Ramos (cell line): Measurements from ENCODE around the gene SLC35D2.
"Not testable (repeated sequence)": the region's sequence is repeated elsewhere in the genome, so short reads cannot be mapped to it uniquely, and the experiment has no call there.

Experiments used
- in situ Hi-C: fragments of 300-500 bp; cut with MboI; formaldehyde crosslinking; loops from one replicate; pipeline ENCODE4 v1.14.3; 2022; ENCODE audit warnings: low sequenced_read_pairs; ENCODE audit not compliant: unreplicated experiment

SLC35D2 gene

DNA sequence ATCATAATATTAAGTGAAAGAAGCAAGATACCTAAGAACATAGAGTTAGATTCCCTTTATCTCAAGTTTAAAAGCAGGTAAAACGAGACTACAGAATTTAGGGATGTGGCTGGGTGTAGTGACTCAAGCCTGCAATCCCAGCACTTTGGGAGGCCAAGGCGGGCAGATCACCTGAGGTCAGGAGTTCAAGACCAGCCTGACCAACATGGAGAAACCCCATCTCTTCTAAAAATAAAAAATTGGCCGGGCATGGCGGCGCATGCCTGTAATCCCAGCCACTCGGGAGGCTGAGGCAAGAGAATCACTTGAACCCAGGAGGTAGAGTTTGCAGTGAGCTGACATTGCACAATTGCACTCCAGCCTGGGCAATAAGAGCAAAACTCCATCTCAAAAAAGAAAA, 21.4 kb downstream of the SLC35D2 start:
- in situ Hi-C loops = not testable (repeated sequence)

- in situ Hi-C loops = no loop called here
Measured at GRCh38 chr9:96361668-96362067, 21.8 kb downstream of the SLC35D2 start.

- in situ Hi-C loops = no loop called here
Measured at GRCh38 chr9:96360976-96361375, 22.5 kb downstream of the SLC35D2 start.

- in situ Hi-C loops = not testable (repeated sequence)
Measured at GRCh38 chr9:96360523-96360922, 23.0 kb downstream of the SLC35D2 start.

- in situ Hi-C loops = no loop called here
Measured at GRCh38 chr9:96350866-96351265, 32.6 kb downstream of the SLC35D2 start.

GRCh38 chr9:96348261-96348660, 35.2 kb downstream of the SLC35D2 start:
- in situ Hi-C loops = no loop called here

- in situ Hi-C loops = no loop called here
Measured at GRCh38 chr9:96345551-96345950, 38.0 kb downstream of the SLC35D2 start.

GRCh38 chr9:96344458-96345180, 38.9 kb downstream of the SLC35D2 start:
- in situ Hi-C loops = no loop called here

- in situ Hi-C loops = no loop called here
Measured at GRCh38 chr9:96343515-96344360, 39.8 kb downstream of the SLC35D2 start.

GRCh38 chr9:96342571-96343245, 40.8 kb downstream of the SLC35D2 start:
- in situ Hi-C loops = no loop called here

DNA sequence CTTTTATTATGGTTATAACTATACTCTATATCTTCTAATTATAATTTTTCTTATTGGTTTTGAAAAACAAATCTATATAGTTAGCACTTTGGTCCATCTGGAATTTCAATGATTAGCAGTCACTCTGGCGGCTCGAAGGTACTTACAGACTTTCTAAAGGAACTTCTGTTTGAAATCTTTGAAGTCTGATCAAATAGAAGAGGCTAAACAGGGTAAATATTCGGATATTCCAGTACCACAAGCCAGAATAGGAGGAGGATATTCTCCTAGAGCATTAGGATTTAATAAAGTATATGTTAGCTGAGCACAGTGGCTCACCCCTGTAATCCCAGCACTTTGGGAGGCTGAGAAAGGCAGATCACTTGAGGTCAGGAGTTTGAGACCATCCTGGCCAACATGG, 42.8 kb downstream of the SLC35D2 start:
- in situ Hi-C loops = no loop called here

GRCh38 chr9:96338299-96338698, 45.2 kb downstream of the SLC35D2 start:
- in situ Hi-C loops = no loop called here

GRCh38 chr9:96333958-96334357, 49.6 kb downstream of the SLC35D2 start:
- in situ Hi-C loops = no loop called here

- in situ Hi-C loops = no loop called here
Measured at GRCh38 chr9:96331236-96331947, 52.1 kb downstream of the SLC35D2 start.

GRCh38 chr9:96327694-96328352, 55.7 kb downstream of the SLC35D2 start:
- in situ Hi-C loops = no loop called here

GRCh38 chr9:96323169-96323568, 60.3 kb downstream of the SLC35D2 start:
- in situ Hi-C loops = no loop called here

DNA sequence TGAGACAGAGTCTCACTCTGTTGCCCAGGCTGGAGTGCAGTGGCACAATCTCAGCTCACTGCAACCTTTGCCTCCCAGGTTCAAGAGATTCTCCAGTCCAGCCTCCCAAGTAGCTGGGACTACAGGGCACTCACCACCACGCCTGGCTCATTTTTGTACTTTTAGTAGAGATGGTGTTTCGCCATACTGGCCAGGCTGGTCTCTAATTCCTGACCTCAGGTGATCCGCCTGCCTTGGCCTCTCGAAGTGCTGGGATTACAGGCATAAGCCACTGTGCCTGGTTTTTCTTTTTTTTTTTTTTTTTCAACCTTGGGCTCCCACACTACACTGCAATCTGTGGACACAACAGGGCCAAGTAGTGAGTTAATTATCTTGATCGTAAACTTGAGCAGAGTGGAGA, 60.8 kb downstream of the SLC35D2 start:
- in situ Hi-C loops = not testable (repeated sequence)

DNA sequence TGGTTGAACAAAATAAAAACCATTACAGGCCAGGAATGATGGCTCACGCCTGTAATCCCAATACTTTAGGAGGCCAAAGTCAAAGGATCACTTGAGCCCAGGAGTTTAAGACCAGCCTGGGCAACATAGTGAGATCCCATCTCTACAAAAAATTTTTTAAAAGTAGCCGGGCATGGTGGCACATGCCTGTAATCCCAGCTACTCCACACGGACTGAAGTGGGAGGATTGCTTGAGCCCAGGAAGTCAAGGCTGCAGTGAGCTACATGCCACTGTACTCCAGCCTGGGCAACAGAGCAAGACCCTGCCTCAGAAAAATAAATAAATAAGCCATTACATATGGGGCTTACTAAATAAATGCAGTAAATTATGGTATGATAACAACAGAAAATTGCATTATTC, 61.3 kb downstream of the SLC35D2 start:
- in situ Hi-C loops = not testable (repeated sequence)

DNA sequence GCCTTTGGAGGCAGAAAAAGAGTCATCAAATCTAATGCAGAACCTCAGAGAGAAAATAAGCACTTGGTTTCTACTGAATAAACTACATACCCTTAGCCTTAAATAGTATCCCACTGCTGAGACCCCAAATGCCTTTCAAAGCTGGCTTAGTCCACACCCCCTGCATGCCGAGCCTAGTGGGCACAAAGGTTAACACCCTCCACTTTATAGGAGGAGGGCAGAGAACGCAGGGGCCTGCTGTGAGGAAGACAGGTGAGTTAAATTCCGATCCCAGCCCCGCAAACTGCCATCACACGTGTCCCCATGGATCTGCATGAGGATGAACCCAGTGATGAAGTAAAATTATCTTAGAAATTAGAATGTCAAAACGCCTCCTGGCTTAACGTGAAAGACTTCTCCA, 62.0 kb downstream of the SLC35D2 start:
- in situ Hi-C loops = no loop called here

GRCh38 chr9:96320749-96321280, 62.7 kb downstream of the SLC35D2 start:
- in situ Hi-C loops = no loop called here
